Stimulated activated CD8-positive, alpha-beta memory T cell treated with anti-CD3 and anti-CD28 coated beads, Interleukin-15, amount 100 ng/mL, for 48 hours (primary cell): Measurements from ENCODE around the gene TDRD3.
"Not testable (repeated sequence)": the region's sequence is repeated elsewhere in the genome, so short reads cannot be mapped to it uniquely, and the experiment has no call there.

Experiments used
- DNase-seq, 2 donors: peaks; one replicate each; pipeline ENCODE4 v3.0.0-alpha.2; 2020; ENCODE audit warnings: low read depth in 2 of 2

TDRD3 gene

DNA sequence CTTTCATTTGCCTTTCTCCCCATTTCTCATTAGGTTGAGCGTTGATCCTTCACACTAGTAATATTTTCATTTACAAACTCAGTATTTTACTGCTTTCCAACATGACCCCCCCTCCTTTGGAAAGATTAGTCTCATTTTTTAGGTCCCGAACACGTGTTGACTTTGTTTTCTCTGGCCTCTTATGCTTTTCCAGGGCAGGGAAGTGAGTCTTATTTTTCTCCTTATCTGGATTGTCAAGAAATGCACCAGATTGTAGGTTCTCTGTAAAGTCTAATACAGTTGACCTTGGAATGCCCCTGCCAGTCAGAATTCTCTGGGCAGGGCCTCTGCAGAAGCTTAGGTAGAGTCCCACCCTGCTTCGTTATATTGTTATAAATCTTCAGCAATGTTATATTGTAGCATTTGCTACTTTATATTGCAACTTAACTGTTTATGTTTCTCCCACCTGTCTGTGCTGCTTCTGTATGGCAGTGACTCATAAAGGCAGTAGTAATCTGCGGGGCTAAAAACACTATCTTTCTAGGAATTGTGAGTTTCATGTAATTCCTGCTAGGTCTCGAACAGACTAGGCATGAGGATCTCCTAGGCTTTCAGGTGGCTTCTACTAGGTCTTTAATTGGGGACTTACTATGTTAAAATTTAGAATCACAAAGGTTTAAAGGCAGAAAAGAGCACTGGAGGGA is 2.0 kb downstream of the TDRD3 start:
- DNase-seq, result no peak

DNA sequence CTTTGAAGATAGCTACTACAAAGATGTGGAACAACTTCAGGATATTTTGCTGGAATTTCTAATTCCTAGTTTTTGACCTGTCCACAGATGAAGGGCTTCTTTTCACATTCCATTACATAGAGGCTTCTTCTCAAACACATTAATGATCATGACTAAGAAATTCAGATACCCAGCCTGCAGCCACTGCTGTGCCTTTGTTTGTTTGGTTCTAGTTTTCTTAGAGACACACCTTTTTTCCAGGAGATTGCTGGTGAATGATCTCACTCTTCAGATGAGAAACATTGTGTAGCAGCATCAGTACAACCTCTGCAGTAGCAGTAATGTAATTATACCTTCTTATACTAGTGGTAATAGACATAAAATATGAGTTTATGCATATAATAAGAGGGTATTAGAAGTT is 5.0 kb downstream of the TDRD3 start:
- DNase-seq, result no peak

DNA sequence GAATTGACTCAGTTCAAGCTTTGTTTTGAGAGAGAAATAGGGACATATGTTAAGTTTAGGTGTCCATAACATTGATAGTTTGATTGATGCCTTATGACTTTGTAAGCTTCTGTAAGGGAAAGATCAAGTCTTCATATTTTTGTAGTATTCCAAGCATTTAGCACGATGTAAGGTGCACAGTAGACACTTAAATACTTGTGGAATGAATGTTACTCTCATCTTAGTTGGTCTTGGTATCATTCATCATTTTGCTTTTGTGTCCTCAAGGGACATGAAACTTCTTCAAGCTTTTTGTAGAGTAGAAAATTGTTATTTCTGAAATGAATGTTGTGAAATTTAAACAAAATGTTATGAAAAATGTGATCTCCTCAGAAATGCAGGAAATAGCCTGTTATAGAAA is 10.1 kb downstream of the TDRD3 start:
- DNase-seq, result no peak

DNA sequence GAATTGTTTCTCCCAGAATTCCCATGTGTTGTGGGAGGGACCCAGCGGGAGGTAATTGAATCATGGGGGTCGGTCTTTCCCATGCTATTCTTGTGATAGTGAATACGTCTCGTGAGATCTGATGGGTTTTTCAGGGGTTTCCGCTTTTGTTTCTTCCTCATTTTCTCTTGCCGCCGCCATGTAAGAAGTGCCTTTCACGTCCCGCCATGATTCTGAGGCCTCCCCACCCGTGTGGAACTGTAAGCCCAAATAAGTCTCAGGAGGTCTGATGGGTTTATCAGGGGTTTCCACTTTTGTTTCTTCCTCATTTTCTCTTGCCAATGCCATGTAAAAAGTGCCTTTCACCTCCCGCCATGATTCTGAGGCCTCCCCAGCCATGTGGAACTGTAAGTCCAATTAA is 10.8 kb downstream of the TDRD3 start:
- DNase-seq, result not testable (repeated sequence)

DNA sequence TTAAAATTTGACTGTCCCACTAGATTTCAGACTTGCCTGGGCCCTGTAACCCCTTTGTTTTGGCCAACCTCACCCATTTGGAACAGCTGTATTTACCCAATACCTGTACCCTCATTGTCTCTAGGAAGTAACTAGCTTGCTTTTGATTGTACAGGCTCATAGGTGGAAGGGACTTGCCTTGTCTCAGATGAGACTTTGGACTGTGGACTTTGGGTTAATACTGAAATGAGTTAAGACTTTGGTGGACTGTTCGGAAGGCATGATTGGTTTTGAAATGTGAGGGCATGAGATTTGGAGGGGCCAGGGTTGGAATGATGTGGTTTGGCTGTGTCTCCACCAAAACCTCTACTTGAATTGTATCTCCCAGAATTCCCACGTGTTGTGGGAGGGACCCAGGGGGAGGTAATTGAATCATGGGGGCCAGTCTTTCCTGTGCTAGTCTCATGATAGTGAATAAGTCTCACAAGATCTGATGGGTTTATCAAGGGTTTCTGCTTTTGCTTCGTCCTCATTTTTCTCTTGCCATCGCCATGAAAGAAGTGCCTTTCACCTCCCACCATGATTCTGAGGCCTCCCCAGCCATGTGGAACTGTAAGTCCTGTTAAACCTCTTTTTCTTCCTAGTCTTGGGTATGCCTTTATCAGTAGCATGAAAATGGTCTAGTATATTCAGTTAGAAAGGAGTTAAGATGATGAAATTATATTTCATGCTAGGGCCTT is 12.7 kb downstream of the TDRD3 start:
- DNase-seq, result not testable (repeated sequence)

DNA sequence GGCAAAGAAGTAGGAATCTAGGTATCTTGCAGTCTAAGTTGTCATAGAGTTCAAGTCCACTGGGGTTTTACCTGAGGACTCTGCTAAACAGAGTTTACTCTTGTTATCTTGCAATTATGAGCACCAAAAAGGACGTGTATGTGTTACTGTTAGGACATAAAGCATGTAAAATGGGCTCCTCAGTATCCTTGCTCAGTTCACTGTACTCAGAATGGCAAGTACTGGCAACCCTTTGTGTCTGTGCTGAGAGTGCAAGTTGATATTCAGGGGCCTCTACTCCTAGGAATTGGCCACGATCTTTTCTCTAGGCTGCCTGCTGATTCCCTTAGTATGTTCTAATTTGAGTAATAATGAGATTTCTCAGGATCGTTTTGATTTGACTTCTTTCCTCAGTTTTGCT is 13.3 kb downstream of the TDRD3 start:
- no peak for DNase-seq

DNA sequence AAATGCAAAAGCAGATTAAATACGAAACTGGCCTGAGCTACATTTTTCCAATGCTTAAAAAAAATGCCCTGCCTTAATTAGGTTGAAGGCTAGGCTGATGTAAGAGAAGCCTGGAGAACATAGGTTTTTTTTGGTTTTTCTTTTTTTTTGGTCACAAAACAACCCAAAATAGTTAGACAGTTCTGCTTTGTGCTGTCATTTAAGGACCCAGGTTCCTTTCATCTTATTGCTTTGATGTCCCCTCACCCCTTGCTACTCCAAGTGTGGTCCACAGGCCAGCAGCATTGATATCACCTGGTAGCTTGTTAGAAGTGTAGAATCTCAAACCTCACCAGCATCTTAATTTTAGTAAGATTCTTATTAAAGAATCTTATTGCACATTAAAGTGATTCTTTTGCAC is 14.4 kb downstream of the TDRD3 start:
- no peak for DNase-seq

DNA sequence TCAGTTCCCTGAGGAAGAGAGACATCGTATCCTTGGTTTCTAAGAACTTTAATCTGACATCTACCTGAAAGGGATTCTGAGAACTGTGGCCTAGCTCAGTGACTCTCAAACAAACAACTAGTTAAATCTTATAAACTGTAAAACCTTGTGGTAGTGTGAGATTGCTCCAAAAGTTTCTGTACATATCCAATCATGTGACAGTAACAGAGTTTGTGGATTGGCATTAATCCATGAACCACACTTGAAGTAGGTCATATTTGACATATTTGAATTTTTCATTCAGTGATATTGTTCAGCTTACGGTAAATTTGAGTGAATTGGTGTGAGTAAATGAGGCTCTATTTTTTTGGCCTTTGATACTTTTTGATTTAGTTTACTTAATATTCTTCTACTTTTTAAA is 15.0 kb downstream of the TDRD3 start:
- DNase-seq, result no peak

DNA sequence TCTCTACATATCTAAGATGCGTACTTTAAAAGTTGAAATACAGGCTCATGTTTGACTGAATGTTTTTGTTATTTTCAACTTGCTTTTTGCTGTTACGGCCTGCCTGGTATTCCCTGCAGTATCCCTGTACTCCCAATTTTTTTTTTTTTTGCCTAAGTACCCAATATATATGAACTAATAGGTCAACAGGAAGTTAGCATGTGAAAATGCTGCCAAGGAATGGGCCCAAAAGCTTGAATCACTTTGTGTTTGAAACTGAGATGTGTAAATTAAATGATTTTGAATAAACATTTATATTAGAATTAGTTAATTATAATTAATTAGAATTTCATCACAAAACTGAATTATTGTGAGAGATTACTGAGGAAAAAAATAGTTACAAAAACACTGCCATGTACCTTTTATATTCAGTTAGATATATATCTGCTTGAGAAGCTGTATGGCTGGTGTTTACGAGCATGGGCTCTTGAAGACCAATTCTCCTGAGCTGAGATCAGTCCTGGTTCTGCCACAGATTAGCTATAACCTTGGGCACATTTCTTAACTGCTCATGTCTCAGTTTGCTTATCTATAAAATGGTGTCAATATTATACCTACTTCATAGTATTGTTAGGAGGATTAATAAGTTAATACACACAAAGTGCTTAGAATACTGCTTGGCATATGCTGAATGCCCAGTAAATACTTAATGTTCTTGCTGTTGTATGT is 16.0 kb downstream of the TDRD3 start:
- no peak for DNase-seq

- DNase-seq, result no peak
These were observed 17.2 kb downstream of the TDRD3 start for GRCh38 chr13:60414177-60414576.

DNA sequence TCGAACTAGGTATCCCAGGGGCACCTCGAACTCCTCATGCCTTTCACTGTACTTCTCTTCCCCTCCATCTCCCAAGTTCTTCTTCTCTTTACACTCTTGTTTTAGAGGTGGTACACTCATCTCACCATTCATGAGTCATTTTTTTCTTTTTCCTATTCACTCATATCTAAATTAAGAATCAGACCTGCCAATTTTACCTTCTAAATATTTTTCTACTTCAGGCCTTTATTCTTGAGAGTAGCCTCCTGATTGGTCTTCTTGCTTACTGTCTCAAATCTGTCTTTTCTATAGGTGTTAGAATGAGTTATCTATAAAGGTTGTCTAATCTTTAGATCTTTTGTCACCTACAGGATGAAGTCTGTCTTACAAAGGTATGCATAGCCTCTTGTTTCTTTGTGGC is 20.7 kb downstream of the TDRD3 start:
- no peak for DNase-seq

DNA sequence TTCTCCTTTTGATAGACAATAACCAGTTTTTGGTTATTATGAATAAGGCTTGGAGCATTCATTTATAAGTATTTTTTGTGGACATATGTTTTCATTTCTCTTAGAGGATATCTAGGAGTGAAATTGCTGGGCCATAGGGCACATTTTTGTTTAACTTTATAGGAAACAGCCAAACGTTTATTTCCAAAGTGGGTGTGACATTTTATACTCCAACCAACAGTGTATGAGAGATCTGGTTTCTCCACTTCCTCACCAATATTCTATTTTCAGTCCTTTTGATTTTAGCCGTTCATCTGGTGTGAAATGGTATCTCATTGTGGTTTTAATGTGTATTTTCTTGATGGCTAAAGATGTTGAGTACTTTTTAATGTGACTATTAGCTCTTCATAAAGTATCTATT is 21.9 kb downstream of the TDRD3 start:
- DNase-seq, result no peak

DNA sequence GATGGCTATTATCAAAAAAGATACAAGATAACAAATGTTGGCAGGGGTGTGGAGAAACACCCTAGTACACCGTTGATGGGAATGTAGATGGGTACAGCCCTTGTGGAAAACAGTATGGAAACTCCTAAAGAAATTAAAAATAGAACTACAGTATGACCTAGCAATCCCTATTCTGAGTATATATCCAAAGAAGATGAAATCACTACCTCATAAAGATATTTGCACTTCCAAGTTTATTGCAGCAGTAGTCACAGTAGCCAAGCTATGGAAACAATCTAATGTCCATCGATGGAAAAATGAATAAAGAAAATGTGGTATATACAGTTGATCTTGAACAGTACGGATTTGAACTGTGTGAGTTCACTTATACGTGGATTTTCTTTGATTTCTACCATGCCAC is 28.3 kb downstream of the TDRD3 start:
- no peak for DNase-seq

DNA sequence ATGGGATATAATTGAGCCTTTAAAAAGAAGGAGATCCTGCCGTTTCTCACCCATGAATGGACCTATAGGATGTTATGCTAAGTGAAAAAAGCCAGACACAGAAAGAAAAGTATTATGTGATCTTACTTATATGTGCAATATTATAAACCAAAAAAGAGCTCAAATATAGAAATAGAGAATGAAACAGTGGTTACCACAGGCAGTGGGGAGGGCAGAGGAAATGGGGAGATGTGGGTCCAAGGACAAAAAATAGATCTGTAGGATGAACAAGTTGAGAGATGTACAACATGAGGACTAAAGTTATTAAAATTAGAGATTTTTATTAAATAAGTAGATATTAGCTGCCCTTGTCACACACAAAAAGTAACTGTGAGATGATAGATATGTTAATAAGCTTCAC is 29.1 kb downstream of the TDRD3 start:
- DNase-seq, result no peak

GRCh38 chr13:60427285-60427684 is 30.3 kb downstream of the TDRD3 start:
- DNase-seq, result no peak

DNA sequence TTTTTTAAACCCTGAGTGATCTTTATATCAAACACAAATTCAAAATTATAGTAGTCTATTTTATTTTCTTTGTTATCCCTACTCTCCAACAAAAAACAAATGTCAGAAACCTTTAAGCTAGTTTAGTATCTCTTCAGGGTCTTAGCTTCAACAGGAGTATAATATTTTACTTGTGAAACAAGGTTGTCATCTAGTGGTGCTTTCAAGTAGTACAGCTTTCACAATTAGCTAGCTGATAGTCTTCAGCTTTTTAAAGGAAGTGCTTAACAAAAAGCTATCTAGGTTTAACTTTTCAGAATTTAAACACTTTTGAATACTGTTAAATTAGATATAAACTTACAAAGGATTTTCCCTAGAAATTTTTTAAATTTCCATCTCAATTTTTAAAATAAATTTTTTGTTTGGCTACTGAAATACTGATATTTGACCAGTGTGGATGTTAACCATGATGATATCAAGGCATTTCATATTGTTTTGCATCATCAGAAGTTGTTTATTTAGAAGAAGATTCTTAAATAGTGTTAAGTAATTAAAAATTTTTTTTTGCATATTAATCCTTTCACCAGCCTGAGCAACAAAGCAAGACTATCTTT is 34.2 kb downstream of the TDRD3 start:
- no peak for DNase-seq

DNA sequence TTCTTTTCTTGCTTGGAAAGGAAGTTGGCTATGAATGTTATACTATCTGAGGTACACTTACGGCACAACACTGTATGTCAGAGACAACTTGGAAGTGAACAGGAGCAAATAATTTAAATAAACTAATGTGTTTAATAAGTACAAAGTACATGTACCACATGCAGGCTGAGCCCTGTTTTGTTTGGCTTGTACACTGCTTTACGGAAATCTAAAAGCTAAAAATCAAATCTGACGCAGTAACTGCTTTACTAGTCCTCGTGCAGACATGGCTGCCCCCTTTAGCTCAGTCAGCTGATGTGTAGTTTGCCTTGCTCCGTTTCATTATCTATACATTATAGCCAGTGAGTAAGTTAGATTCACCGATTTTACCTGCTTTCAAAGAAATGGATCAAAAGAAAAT is 36.5 kb downstream of the TDRD3 start:
- DNase-seq, result no peak

- DNase-seq, result no peak
These were observed 38.8 kb downstream of the TDRD3 start for GRCh38 chr13:60435762-60436374.

- DNase-seq, result no peak
These were observed 42.2 kb downstream of the TDRD3 start for GRCh38 chr13:60439201-60439600.

GRCh38 chr13:60441761-60442160 is 44.7 kb downstream of the TDRD3 start:
- no peak for DNase-seq

DNA sequence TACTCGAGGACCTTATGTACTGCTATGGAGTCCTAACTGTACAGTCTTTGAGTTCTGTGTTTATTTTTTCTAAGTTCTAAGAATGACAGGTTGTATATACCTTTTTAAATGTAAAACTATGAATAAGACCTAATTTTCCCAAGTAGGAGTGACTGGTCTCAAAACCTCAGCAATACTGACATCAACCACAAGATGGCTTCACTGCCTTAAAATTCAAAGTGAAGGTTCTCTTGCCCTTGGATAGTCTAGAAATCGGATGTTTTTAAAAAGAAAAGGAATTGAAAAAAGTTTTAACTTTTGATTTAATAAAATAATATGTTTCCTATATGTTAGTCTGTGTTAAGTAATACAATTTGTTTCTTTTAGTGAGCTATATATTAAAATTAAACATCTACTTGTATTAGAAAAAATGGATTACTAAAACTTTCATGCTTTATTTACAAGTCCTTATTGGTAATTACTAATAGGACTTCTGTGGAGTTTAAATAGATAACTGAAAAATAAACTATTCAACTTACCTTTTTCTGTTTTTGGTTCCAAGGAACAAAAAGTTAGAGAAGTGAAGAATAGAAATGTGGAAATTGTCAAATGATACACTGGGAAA is 52.0 kb downstream of the TDRD3 start:
- DNase-seq, result no peak

- no peak for DNase-seq
These were observed 56.5 kb downstream of the TDRD3 start for GRCh38 chr13:60453490-60453889.
